Hepatocyte (in vitro differentiated cells): ENCODE results near the gene CDK6. TPM values are rescaled to one million over a fixed set of nuclear protein-coding genes. Genes with fewer than 3 reads are reported as not detected.
A peak's percentile ranks its signal among the peaks of the same experiment; 100 is the strongest.

ENCODE experiments used
- DNase-seq: peaks from one replicate; pipeline ENCODE4 v3.0.0-alpha.2; 2016; ENCODE audit warnings: low spot score
- H2AFZ ChIP-seq: fragments of 200-600 bp; sonication (generic); 2 replicates; pipeline ENCODE4 v1.6.0; 2016; ENCODE audit warnings: antibody characterized with exemption, mild to moderate bottlenecking
- H3K27ac ChIP-seq: fragments of 200-600 bp; sonication (generic); 2 replicates; pipeline ENCODE4 v1.5.1; 2016; ENCODE audit warnings: mild to moderate bottlenecking
- H3K27me3 ChIP-seq: fragments of 200-600 bp; sonication (generic); 2 replicates; pipeline ENCODE4 v1.6.1; 2016
- H3K36me3 ChIP-seq: fragments of 200-600 bp; sonication (generic); replicated peaks from 2 replicates; pipeline ENCODE4 v1.5.1; 2016; ENCODE audit warnings: low read depth; ENCODE audit not compliant: insufficient read depth
- H3K4me1 ChIP-seq: fragments of 200-600 bp; sonication (generic); 2 replicates; pipeline ENCODE4 v1.5.1; 2016; ENCODE audit warnings: mild to moderate bottlenecking, moderate library complexity; ENCODE audit not compliant: insufficient read depth
- H3K4me2 ChIP-seq: fragments of 200-600 bp; sonication (generic); 2 replicates; pipeline ENCODE4 v1.6.0; 2016
- H3K4me3 ChIP-seq: fragments of 200-600 bp; sonication (generic); 2 replicates; pipeline ENCODE4 v1.5.1; 2016; ENCODE audit warnings: mild to moderate bottlenecking
- H3K79me2 ChIP-seq: fragments of 200-600 bp; sonication (generic); 2 replicates; pipeline ENCODE4 v1.6.0; 2017; ENCODE audit warnings: mild to moderate bottlenecking
- H3K9me2 ChIP-seq: fragments of 200-600 bp; sonication (generic); replicated peaks from 2 replicates; pipeline ENCODE4 v1.6.0; 2017; ENCODE audit warnings: mild to moderate bottlenecking; ENCODE audit not compliant: insufficient read depth
- H3K9me3 ChIP-seq: fragments of 200-600 bp; sonication (generic); 2 replicates; pipeline ENCODE4 v1.5.1; 2016; ENCODE audit warnings: low read depth, mild to moderate bottlenecking
- H4K20me1 ChIP-seq: fragments of 200-600 bp; sonication (generic); 2 replicates; pipeline ENCODE4 v1.6.0; 2016; ENCODE audit warnings: mild to moderate bottlenecking; ENCODE audit not compliant: insufficient read depth, poor library complexity, severe bottlenecking
- EZH2 ChIP-seq: fragments of 200-600 bp; sonication (generic); IDR thresholded peaks from 2 replicates; pipeline ENCODE4 v1.6.1; 2016; ENCODE audit warnings: antibody characterized with exemption, mild to moderate bottlenecking, borderline replicate concordance
- EZH2phosphoT487 ChIP-seq: fragments of 200-600 bp; sonication (generic); IDR thresholded peaks from one replicate; pipeline ENCODE4 v1.6.1; 2018; ENCODE audit warnings: antibody characterized with exemption, mild to moderate bottlenecking, low read depth, moderate library complexity; ENCODE audit not compliant: unreplicated experiment, severe bottlenecking
- WGBS: methylation state at CpG from one replicate; pipeline ENCODE4 v1.1.6; 2016; ENCODE audit warnings: low lambda C conversion rate; ENCODE audit errors: missing lambda C conversion rate; 5-methylcytosine and 5-hydroxymethylcytosine counted together
- polyA plus RNA-seq: library from polyadenylated mRNA; unstranded; fragments of >200 nt; fragmentation: Nextera tagmentation; extraction: Ambion mirVana; gene quantifications from 2 replicates; pipeline ENCODE4 v1.2.1, GENCODE V29; 2016
- total RNA-seq: library from RNA; depleted of rRNA; stranded (reverse); fragments of >200 nt; gene quantifications from 2 replicates; pipeline ENCODE4 v1.2.3, GENCODE V29; 2014
- TF ChIP-seq, protein P1 (sequence below): fragments of 200-600 bp; sonication (generic); IDR thresholded peaks from 2 replicates; pipeline ENCODE4 v1.5.1; 2016; ENCODE audit warnings: antibody characterized with exemption, mild to moderate bottlenecking; ENCODE audit not compliant: poor library complexity

The CDK6 gene
- total and polyA plus RNA-seq, 2 experiments from 2014 or later: 18.7 to 64.5 TPM

DNA sequence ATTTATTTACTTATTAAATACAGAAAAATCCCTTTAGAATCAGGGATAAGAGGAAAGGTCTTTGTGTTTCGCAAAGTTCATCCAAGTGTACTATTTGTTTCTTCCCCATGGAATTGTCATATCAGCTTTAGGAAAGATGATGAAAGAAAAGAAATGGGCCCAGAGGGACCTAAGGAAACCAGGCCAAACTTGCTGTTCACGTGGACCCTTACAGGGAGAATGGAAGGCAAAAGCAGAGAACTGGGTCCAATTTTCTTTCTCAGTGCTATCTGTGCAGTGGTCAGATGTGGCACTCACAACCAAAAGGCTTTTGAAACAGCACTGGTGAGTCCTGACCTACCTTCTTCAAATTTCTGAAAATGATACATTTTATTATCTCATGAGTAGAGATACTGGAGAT is 192.6 kb downstream of the CDK6 start:
- Histone ChIP-seq H3K79me2 (peaks cover 21% of the 10 kb centered on the region), H3K4me3 (no peak overlapping the region), H3K4me2 (no peak overlapping the region), H4K20me1 (no peaks in the 10 kb centered on the region), H3K4me1 (peaks cover 23% of the 10 kb centered on the region), H3K27ac (peak overlapping the region; percentile 80), H3K9me3 (no peaks in the 10 kb centered on the region), H3K36me3 (no peaks in the 10 kb centered on the region), H3K9me2 (no peaks in the 10 kb centered on the region), H3K27me3 (no peaks in the 10 kb centered on the region), H2AFZ (no peak overlapping the region)
- DNase-seq: no peak
- 86% methylated on average over 2 of the region's 2 CpGs for WGBS
- TF ChIP-seq EZH2phosphoT487 (no peak), EZH2 (no peak)
- TF ChIP-seq, protein P1, sequence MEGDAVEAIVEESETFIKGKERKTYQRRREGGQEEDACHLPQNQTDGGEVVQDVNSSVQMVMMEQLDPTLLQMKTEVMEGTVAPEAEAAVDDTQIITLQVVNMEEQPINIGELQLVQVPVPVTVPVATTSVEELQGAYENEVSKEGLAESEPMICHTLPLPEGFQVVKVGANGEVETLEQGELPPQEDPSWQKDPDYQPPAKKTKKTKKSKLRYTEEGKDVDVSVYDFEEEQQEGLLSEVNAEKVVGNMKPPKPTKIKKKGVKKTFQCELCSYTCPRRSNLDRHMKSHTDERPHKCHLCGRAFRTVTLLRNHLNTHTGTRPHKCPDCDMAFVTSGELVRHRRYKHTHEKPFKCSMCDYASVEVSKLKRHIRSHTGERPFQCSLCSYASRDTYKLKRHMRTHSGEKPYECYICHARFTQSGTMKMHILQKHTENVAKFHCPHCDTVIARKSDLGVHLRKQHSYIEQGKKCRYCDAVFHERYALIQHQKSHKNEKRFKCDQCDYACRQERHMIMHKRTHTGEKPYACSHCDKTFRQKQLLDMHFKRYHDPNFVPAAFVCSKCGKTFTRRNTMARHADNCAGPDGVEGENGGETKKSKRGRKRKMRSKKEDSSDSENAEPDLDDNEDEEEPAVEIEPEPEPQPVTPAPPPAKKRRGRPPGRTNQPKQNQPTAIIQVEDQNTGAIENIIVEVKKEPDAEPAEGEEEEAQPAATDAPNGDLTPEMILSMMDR: no peak

DNA sequence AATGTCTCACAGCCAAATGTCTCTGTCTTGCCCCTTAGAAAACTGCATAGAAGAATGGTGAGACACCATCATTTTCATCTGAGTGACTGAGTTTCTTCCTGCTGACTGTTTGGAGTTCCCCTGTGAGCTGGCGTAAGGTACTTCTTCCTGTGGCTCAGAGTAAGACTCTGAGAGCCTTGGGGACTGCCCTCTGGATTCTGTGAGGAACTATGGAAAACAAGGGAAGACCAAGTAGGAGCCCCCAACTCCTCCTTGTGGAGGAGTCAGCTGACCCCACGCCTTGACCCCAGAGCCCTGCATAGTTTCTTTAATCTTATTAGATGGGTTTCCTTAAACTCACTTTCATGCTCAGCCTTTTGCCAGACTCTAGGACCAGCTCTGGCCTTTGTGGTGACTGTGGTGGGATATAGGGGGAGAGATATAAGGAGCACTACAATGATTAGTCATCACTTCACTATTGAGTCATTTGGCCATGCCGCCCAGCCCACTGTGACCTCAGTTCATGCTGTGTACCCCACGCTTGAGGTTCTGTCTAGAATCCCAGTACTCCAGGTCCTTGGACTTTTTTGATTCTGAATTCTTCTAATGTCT is 194.4 kb downstream of the CDK6 start:
- peaks cover 29% of the 10 kb centered on the region for H3K79me2 ChIP-seq

DNA sequence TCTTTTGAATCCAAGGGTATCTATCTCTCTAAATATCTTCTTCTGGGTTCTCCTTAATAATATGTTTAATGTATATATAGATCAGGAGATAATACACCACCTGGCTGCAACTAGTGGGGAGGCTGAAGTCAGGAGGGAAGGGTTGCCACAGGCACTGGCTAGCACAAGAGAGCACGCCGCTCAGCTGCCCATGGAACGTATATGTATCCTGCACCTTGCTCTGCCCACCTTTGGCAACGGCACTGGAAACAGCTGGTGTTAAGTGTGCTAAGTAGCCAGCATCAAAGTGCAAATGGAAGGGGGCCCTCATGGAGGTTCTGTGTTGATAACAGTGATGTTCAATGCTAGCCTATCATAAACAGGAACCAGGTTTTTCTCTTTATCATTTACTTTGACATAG is 196.4 kb downstream of the CDK6 start:
- Histone ChIP-seq H3K9me3 (no peaks in the 10 kb centered on the region), H2AFZ (no peak overlapping the region), H3K36me3 (no peaks in the 10 kb centered on the region), H3K4me1 (peaks cover 2% of the 10 kb centered on the region), H3K27me3 (no peaks in the 10 kb centered on the region), H3K27ac (no peak overlapping the region), H3K79me2 (peaks cover 36% of the 10 kb centered on the region), H4K20me1 (no peaks in the 10 kb centered on the region), H3K4me3 (no peak overlapping the region), H3K9me2 (no peaks in the 10 kb centered on the region), H3K4me2 (no peak overlapping the region)
- 94% methylated on average over 4 of the region's 4 CpGs for WGBS
- TF ChIP-seq, protein P1: no peak
- no peak for TF ChIP-seq EZH2phosphoT487
- no peak for TF ChIP-seq EZH2
- DNase-seq: no peak

More for the DNA sequence above, 194.4 kb downstream of the CDK6 start:
- peaks cover 16% of the 10 kb centered on the region for H3K4me1 ChIP-seq
- H3K36me3 ChIP-seq: no peaks in the 10 kb centered on the region
- TF ChIP-seq EZH2: no peak
- TF ChIP-seq EZH2phosphoT487: no peak
- TF ChIP-seq, protein P1: no peak
- no peaks in the 10 kb centered on the region for H3K27me3 ChIP-seq
- no peak overlapping the region for H3K4me2 ChIP-seq
- no peaks in the 10 kb centered on the region for H3K9me2 ChIP-seq
- no peak overlapping the region for H2AFZ ChIP-seq
- DNase-seq: no peak
- no peak overlapping the region for H3K4me3 ChIP-seq
- H3K27ac ChIP-seq: no peak overlapping the region
- 96% methylated on average over 4 of the region's 4 CpGs for WGBS
- no peaks in the 10 kb centered on the region for H4K20me1 ChIP-seq
- H3K9me3 ChIP-seq: no peaks in the 10 kb centered on the region
